KOPT-K1 (cell line): ENCODE results near the gene HARS2.
"Not testable (repeated sequence)": the region's sequence is repeated elsewhere in the genome, so short reads cannot be mapped to it uniquely, and the experiment has no call there.

Experiments used
- H3K27ac ChIP-seq: fragments of 200-600 bp; sonication (generic); 2 replicates; pipeline ENCODE4 v1.5.1; 2016; ENCODE audit warnings: antibody characterized with exemption, mild to moderate bottlenecking, low read depth, low read length; ENCODE audit not compliant: poor library complexity, severe bottlenecking
- H3K36me3 ChIP-seq: fragments of 200-600 bp; sonication (generic); 2 replicates; pipeline ENCODE4 v1.5.1; 2017; ENCODE audit warnings: antibody characterized with exemption, mild to moderate bottlenecking, low read length, moderate library complexity; ENCODE audit not compliant: insufficient read depth
- H3K9me3 ChIP-seq: fragments of 200-600 bp; sonication (generic); 2 replicates; pipeline ENCODE4 v1.5.1; 2017; ENCODE audit warnings: antibody characterized with exemption, low read length, mild to moderate bottlenecking; ENCODE audit not compliant: insufficient read depth, poor library complexity, severe bottlenecking

Gene HARS2

GRCh38 chr5:140674629-140675028, 16.6 kb upstream of the HARS2 start:
- Histone ChIP-seq H3K9me3 (no peaks in the 10 kb centered on the region), H3K27ac (no peak overlapping the region), H3K36me3 (peaks cover 100% of the 10 kb centered on the region)

GRCh38 chr5:140677947-140678346, 13.3 kb upstream of the HARS2 start:
- H3K27ac ChIP-seq = no peak overlapping the region
- H3K9me3 ChIP-seq = no peaks in the 10 kb centered on the region
- H3K36me3 ChIP-seq = peaks cover 93% of the 10 kb centered on the region

GRCh38 chr5:140678993-140679392, 12.3 kb upstream of the HARS2 start:
- H3K9me3 ChIP-seq = no peaks in the 10 kb centered on the region
- H3K27ac ChIP-seq = no peak overlapping the region
- peaks cover 91% of the 10 kb centered on the region for H3K36me3 ChIP-seq

GRCh38 chr5:140690376-140690932, 801 bp upstream of the HARS2 start:
- peaks cover 67% of the 10 kb centered on the region for H3K36me3 ChIP-seq
- no peaks in the 10 kb centered on the region for H3K9me3 ChIP-seq
- peak overlapping the region; percentile 72 for H3K27ac ChIP-seq

- Histone ChIP-seq H3K9me3 (no peaks in the 10 kb centered on the region), H3K27ac (no peak overlapping the region), H3K36me3 (peaks cover 68% of the 10 kb centered on the region)
These were observed 3.0 kb downstream of the HARS2 start for GRCh38 chr5:140694276-140694675.

- Histone ChIP-seq H3K27ac (no peak overlapping the region), H3K9me3 (no peaks in the 10 kb centered on the region), H3K36me3 (peaks cover 76% of the 10 kb centered on the region)
These were observed 5.7 kb downstream of the HARS2 start for GRCh38 chr5:140696891-140697492.

GRCh38 chr5:140700177-140701144, 9.2 kb downstream of the HARS2 start, which contains the start of gene ZMAT2:
Gene ZMAT2, plus strand, starts transcription at chr5:140700447. Its CDS starts 14 bp downstream, at chr5:140700461.
- Histone ChIP-seq H3K9me3 (no peaks in the 10 kb centered on the region), H3K27ac (peak within 1 kb of the TSS; percentile 57), H3K36me3 (peaks cover 87% of the 10 kb centered on the region)

GRCh38 chr5:140707812-140708211, 16.6 kb downstream of the HARS2 start:
- no peaks in the 10 kb centered on the region for H3K9me3 ChIP-seq
- H3K36me3 ChIP-seq = peaks cover 52% of the 10 kb centered on the region
- no peak overlapping the region for H3K27ac ChIP-seq

GRCh38 chr5:140708787-140709186, 17.5 kb downstream of the HARS2 start:
- not testable (repeated sequence) for H3K9me3 ChIP-seq, H3K27ac ChIP-seq
- peaks cover 42% of the 10 kb centered on the region for H3K36me3 ChIP-seq

- H3K9me3 ChIP-seq = no peaks in the 10 kb centered on the region
- peaks cover 20% of the 10 kb centered on the region for H3K36me3 ChIP-seq
- H3K27ac ChIP-seq = peak overlapping the region; percentile 52
These were observed 19.8 kb downstream of the HARS2 start for GRCh38 chr5:140710899-140711552.

- Histone ChIP-seq H3K27ac (no peak overlapping the region), H3K36me3 (peaks cover 12% of the 10 kb centered on the region), H3K9me3 (no peaks in the 10 kb centered on the region)
These were observed 20.5 kb downstream of the HARS2 start for GRCh38 chr5:140711794-140712193.

GRCh38 chr5:140713562-140714094, 22.4 kb downstream of the HARS2 start:
- no peaks in the 10 kb centered on the region for H3K36me3 ChIP-seq
- no peaks in the 10 kb centered on the region for H3K9me3 ChIP-seq
- H3K27ac ChIP-seq = no peak overlapping the region

- H3K27ac ChIP-seq, H3K9me3 ChIP-seq, H3K36me3 ChIP-seq: not testable (repeated sequence)
These were observed 25.0 kb downstream of the HARS2 start for GRCh38 chr5:140716238-140716637.

- no peaks in the 10 kb centered on the region for H3K9me3 ChIP-seq
- H3K27ac ChIP-seq = no peak overlapping the region
- H3K36me3 ChIP-seq = no peaks in the 10 kb centered on the region
These were observed 27.0 kb downstream of the HARS2 start for GRCh38 chr5:140718266-140718592.

GRCh38 chr5:140720738-140721137, 29.5 kb downstream of the HARS2 start:
- not testable (repeated sequence) for H3K36me3 ChIP-seq, H3K9me3 ChIP-seq, H3K27ac ChIP-seq
